GOT3 (cell line): ENCODE results near the gene PCDH20.
"Not testable (repeated sequence)": the region's sequence is repeated elsewhere in the genome, so short reads cannot be mapped to it uniquely, and the experiment has no call there.

Experiments used
- DNase-seq: peaks from one replicate; lab custom pipeline; 2025; ENCODE audit warnings: mixed read lengths; lab: John Stamatoyannopoulos, UW

Gene PCDH20, protein sequence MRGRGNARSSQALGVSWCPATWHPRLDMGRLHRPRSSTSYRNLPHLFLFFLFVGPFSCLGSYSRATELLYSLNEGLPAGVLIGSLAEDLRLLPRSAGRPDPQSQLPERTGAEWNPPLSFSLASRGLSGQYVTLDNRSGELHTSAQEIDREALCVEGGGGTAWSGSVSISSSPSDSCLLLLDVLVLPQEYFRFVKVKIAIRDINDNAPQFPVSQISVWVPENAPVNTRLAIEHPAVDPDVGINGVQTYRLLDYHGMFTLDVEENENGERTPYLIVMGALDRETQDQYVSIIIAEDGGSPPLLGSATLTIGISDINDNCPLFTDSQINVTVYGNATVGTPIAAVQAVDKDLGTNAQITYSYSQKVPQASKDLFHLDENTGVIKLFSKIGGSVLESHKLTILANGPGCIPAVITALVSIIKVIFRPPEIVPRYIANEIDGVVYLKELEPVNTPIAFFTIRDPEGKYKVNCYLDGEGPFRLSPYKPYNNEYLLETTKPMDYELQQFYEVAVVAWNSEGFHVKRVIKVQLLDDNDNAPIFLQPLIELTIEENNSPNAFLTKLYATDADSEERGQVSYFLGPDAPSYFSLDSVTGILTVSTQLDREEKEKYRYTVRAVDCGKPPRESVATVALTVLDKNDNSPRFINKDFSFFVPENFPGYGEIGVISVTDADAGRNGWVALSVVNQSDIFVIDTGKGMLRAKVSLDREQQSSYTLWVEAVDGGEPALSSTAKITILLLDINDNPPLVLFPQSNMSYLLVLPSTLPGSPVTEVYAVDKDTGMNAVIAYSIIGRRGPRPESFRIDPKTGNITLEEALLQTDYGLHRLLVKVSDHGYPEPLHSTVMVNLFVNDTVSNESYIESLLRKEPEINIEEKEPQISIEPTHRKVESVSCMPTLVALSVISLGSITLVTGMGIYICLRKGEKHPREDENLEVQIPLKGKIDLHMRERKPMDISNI

DNA sequence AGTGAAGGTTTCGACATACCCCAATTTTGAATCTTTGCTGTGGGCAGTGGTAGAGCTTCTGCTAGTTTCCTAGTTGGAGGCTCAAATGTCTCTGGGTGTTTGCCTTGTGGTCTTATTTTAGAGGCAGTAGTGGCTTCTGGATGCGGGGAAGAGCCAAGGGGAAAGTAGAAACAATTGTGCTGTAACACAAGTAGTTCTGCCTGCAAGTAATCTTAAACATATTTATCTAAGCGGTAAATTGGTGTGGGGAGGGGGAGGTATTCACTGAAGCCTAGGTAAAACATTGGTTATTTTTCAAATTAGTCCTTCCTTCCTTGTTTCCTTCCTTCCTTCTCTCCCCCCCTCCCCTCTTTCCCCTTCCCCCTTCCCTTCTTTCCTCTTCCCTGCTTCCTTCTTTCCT lies at the start of gene PCDH20:
Gene PCDH20, minus strand, starts transcription at position 101 of the 400 bp plus-strand sequence. CDS start 691 bp downstream, outside the sequence.
- DNase-seq: no peak

DNA sequence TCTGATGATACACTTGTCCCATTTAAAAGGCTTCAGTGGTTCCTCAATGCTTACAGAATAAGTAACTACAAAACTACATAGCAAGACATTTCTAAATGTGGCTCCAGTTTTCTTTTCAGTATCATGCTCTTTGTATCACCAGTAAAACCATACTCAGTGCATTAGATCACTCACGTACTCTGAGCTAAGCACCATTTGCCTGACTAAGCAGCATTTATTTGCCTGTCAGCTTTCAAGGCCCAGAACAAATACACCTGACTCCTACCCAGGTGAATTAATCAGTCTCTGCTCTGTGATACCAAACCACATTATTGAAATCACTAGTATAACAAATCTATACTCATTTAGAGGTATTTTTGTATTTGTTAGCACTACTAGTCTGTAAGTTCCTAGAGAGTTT lies 47.4 kb upstream of the PCDH20 start:
- DNase-seq: no peak

DNA sequence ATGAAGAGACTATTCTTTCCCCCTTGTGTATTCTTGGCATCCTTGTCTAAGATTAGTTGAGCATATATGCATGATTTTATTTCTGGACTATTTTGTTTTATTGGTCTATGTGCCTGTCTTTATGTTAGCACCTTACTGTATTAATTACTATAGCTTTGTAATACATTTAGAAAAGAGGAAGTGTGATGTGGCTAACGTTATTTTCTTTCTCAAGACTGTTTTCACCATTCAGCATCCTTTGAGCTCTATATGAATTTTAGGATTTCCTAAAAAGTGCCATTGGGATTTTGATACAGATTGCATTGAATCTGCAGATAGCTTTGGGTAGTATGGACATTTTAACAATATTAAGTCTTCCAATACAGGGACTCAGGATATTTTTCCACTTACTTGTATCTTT lies 37.5 kb upstream of the PCDH20 start:
- DNase-seq: no peak

DNA sequence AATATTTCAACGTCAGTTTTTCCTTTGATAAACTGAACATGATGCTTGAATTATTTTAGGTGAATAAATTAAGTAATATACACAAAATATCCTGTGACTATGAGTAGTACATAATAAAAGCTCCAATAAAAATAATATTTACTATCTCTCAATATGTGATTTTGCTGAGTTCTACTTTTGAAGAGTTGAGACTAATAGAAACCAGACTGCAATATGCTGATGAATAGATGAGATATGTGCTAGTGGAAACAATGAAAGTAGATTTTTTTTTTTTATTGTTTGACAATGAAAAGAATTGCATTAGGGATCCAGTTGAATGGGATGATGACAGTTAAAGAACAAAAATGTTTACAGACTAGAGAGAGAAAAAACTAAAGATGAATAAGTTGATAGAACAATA lies 16.4 kb upstream of the PCDH20 start:
- DNase-seq: no peak

DNA sequence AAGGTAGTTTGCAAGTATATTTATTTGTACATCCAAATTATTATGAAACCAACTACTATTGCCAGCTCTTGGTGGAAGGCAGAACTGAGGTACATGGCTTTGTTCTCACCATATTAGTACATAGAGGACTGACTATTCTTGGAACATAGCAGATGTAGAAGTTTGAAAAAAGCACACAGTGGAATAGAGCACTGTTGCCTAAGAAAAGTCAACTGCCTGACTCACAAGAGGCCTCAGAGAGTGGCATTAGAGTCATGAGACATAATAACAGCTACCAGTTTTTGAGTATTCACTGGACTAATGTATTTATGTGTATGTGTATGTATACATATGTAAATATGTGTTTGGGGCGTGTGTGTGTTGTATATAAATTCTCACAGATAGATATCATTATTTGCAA lies 8.3 kb upstream of the PCDH20 start:
- DNase-seq: no peak

DNA sequence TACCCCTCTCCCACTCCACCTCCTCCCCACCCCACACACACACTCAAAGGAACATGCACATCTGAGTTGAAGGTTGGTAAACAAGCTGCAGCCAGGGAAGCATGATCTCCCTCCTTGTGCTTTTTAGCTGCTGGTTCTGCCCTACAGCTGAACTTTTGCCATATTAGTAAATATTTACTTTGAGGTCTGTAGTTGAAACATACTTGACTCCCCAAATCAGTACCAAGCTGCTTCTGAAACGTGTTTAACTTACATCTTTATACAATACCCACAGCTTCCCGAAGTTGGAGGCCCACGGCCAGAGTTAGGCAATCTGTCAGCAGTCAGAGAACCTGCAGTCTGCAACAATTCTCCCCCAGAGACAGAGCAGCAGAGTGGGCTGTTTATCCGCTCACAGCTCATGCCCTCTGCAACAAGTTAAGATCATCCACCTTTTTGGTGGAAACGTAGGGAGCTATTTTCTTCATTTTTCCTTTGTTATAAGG lies 1.5 kb upstream of the PCDH20 start:
- no peak for DNase-seq

DNA sequence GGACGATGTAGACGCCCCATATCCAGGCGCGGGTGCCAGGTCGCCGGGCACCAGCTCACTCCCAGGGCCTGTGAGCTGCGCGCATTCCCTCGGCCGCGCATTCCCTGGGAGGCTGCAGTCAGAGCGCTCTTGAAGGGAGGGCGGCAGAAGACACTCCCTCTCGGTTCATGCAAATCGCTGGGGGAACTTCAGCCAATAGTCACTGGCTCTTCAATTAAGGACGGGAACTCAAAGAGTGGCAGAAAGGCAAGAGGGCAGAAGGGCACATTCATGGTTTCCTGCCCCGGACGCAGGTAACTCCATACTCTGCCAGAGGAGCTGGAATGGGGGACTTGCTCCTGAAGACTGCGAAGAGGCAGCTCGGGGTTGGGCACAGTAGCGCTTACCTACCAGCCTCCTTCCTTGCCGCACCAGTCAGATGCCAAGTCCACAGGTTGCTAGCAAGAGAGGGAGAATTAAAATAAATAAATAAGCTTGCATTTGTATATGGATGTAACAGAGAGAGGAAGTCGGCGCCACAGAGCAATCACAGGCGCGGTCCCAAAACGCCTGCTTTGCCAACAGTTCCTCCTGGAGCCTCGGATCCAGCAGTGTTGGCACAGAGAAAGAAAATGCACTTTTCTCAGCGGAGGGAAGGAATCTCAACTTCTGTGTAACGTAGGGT lies 459 bp downstream of the PCDH20 start:
- DNase-seq: no peak

DNA sequence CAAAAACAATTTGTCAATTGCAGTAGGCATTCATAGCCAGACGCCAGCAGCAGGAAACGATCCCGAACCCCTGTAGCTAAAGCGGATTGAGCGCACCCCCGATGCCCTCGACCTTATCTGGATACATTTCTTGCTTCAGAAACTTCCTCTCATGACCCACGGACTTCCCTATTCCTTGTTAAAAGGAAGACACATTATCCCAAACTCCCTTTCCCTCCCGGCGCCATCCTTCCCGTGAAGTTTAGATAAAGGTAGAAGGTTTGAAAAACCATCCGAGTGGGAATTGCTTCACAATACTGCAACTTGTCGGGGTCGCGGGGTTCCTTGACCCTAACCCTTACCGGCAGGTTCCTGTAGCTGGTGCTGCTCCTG lies 977 bp downstream of the PCDH20 start:
- DNase-seq: no peak

DNA sequence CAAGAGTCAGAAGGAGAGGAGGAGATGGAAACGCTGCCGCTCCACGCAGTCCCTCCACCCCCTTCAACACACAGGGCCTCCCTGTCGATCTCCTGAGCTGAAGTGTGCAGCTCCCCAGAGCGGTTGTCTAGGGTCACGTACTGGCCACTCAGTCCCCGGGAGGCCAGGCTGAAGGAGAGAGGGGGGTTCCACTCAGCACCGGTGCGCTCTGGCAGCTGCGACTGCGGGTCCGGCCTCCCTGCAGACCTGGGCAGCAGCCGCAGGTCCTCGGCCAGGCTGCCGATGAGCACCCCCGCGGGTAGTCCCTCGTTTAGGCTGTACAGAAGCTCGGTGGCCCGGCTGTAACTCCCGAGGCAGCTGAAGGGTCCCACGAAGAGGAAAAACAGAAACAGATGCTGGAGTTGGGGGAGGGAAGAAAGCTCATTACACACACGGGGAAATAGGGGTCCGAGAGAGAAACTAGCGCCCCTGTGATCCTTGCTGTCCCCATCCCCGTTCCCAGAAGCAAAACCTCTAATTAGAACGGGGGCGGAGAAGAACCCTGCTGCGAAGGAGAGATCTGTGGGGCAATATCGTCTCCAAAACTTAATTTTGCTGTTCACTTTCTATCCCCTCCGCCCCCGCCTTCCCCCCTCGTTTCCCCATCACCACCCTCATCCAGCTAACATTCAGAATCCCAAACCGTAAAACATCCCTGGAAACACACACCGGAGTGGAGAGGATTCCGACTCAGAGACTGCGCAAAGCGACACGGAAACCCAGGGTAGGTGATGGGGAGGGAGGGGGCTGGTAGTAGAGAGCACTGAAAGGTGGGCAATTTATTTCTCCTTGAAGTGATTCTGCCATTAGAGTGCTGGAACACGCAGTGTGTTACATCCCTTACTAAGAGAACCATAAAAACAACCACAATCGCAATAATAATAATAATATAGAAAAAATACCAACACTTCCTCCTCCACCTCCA lies 1.8 kb downstream of the PCDH20 start:
- no peak for DNase-seq

DNA sequence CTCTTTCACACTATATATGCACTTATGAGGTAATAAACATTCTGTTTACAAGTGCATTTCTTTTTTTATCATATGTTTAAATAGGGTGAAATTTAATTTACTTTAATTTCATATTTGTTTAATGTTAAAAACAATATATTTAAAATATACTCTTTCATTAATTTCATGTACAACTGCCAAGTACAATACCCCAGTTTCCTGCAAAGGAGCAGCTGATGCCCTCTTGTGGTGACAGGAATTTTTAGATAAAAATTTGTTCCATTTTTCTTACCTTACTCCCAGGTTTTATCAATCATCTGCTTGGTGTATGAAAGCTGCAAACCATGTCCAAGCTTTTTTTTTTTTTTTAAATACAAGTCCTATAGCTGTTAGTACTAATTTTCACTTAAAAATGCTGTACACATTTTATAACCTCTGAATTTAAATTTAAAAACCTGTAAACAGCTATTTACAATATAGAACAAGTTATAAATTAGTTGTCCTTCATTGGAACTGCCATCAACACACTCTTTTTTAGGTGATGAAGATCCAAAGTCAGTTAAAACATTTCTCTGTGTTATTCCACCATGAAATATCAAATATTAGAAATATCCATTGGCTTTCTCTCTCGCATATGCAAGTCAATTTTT lies 4.9 kb downstream of the PCDH20 start:
- no peak for DNase-seq

DNA sequence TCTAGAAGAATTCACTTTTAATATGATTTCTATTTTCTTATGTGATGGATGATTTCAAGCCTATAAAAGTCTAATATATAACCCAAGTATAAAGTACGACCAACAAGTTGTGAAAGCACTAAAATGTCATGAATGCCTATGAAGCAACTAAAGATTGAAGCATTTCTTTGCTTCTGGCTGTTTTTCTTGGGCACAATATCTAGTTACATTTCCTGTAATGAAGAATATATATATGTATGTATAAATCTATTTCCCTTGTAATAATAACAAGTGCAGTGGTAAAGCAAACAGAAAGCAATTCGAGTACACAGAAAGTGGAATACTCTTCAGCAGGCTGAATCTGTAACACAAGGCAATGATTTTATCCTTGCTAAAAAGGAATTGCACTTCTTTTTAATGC lies 5.4 kb downstream of the PCDH20 start:
- no peak for DNase-seq

DNA sequence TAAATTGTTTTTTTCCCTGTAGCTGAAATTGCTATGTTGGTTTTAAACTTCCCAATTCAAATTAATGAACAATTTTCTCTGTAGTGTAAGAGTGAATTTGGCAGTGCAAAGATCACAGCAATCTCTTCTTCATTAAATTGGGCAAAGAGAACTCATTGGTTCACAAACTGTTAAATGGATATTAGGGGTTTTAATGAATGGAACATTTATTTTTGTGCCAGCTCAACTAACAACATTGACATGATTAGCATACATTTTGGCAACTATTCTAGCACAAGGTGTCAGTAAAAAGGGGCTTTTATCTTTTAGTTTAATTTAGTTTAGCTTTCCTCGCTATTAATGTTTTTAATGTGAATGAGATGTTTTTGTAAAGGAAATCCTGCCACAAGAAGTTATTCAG lies 7.1 kb downstream of the PCDH20 start:
- DNase-seq: no peak

DNA sequence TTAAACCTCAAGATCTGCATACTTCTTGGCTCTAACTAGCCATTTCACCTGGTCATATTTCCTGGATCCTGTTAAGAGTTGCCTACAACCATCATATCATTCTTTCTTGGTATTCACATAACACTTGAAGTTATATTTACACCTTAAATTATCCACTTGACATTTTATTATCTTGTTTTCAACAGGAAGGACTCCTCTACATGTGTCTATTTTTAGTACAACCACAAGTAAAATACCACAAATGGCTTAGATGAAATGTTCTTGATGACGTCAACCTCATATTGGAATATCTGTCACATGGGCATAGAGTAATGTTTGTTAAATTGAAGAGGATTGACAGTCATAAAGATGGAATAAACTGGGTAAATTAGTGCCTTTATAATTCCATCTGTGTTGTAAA lies 9.4 kb downstream of the PCDH20 start:
- DNase-seq: no peak

DNA sequence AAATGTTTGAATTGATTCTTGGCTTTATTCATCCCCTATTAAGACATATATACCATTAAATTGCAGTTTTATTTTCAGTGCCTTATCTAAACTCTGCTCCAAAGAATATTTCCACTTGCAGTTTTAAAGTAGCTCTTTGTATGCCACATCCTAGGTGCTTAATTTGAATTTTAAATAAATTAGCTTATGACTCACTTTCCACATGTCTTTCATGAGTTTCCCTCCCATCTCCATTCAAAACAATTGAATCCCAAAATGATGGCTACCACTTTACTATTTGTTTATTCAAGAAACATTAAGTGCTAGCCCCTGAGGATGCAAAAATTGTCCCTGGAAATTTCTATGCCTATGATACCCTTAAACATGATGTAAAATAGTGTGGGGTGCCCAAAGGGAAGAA lies 19.5 kb downstream of the PCDH20 start:
- DNase-seq: no peak

DNA sequence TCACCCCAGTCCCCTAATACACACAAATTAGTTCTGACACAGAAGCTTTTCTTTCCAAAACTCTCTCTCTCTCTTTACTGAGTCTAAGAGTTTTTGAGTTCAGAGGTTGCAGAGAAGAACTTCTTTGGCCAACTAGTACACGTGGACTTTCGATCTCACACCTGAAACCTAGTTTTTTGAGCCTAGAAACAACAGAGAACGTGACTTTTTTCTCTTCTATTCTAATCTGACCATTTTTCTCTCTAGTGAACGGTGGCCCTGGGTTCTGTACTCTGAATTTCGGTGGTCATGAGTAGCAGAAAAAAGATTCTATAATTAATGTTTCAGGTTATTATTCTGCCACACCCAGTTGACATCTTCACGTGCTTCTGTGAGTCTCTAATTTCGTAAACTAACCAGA lies 24.2 kb downstream of the PCDH20 start:
- no peak for DNase-seq

DNA sequence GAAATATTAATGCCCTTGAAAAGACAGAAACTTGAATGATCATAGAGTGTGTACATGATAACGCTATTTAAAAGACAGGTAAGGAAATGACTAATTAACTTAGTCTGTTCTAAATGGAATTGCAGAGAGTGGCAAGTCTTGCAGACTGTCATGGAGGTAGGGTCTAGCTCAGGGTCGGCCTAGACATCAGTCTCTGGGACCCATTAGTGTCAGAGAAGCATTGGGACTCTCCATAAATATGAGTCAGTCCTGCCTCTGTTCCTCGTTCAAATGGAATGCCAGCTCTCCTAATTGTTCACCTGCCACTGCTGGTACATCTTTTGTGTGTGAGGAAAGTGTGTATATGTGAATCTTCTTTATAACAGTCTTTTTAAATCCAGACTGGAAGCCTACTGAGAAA lies 28.0 kb downstream of the PCDH20 start:
- no peak for DNase-seq

DNA sequence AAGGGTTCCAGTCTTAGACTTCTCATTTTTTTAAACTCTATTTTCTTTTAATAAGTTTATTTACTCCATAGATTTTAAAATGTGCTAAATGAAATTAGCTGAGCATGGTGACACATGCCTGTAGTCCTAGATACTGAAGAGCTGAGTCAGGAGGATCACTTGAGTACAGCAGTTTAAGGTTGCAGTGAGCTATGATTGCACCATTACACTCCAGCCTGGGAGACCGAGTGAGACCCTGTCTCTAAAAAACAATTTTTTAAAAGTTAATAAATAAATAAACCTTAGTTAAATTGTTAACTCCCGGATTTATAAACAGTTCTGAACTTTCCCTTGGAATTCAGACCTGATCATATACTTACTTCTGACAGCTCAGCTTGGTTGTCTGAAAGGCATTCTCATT lies 32.5 kb downstream of the PCDH20 start:
- DNase-seq: no peak

DNA sequence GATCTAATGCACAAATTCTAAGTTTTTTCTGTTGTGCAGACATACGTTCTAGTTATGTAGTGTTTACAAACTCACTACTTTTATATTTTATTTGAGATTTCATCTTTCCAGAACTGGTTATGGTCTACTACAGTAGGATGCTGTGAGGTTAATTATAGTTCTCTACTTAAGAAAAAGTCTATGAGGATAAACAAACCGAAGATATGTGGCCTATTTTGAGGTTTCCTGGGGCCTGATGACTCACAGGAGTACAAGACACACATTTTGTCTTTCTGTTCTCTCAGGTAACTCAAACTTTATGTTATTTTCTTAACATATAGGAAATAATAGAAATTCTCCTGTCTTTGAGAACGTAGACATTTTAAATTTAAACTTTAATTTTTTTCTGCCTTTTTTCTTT lies 45.1 kb downstream of the PCDH20 start:
- DNase-seq: no peak

DNA sequence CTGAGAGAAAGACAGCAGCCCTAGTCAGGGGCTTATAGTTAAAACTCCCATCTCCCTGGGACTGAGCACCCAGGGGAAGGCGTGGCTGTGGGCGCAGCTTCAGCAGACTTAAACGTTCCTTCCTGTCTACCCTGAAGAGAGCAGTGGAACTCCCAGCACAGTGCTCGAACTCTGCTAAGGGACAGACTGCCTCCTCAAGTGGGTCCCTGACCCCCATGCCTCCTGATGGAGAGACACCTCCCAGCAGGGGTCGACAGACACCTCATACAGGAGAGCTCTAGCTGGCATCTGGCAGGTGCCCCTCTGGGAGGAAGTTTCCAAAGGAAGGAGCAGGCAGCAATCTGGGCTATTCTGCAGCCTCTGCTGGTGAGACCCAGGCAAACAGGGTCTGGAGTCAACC lies 51.0 kb downstream of the PCDH20 start:
- DNase-seq: not testable (repeated sequence)

DNA sequence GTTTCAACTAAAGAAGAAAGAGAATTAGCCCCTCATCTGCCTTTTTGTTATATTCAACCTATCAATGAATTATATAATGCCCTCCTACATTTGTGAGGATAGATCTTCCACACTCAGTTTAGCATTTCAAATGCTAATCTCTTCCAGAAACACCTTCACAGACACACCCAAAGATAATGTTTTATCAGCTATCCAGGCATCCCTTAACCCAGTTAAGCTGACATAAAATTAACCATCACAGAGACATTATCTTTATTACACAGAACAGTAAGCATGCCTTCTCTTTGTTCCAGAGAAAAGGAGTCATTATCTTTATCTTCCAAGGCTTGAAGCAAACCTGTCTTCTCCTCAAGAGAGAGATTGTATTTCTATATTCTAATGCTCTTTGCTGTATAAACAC lies 53.1 kb downstream of the PCDH20 start:
- DNase-seq: no peak
